Pons (tissue), 1 donor: Measurements from ENCODE around the gene PLCD1.
"Not testable (repeated sequence)": the region's sequence is repeated elsewhere in the genome, so short reads cannot be mapped to it uniquely, and the experiment has no call there.

Source experiments
- DNase-seq: peaks from one replicate; pipeline ENCODE4 v3.0.0-alpha.2; 2016; ENCODE audit warnings: low spot score

PLCD1 gene

GRCh38 chr3:38036906-38037305 is 7.5 kb upstream of the PLCD1 start:
- DNase-seq = no peak

GRCh38 chr3:38036286-38036685 is 6.8 kb upstream of the PLCD1 start:
- no peak for DNase-seq

GRCh38 chr3:38034335-38034734 is 4.9 kb upstream of the PLCD1 start:
- not testable (repeated sequence) for DNase-seq

- DNase-seq = not testable (repeated sequence)
These were observed 4.1 kb upstream of the PLCD1 start for GRCh38 chr3:38033586-38033985.

GRCh38 chr3:38032328-38032865 is 3.0 kb upstream of the PLCD1 start:
- DNase-seq = no peak

GRCh38 chr3:38031022-38031994 is 1.9 kb upstream of the PLCD1 start:
- DNase-seq = no peak

- no peak for DNase-seq
These were observed 932 bp upstream of the PLCD1 start for GRCh38 chr3:38030126-38031021.

GRCh38 chr3:38028621-38029361 is 651 bp downstream of the PLCD1 start:
- no peak for DNase-seq

- DNase-seq = no peak
These were observed 1.7 kb downstream of the PLCD1 start for GRCh38 chr3:38027466-38028465.

- DNase-seq = no peak
These were observed 2.6 kb downstream of the PLCD1 start for GRCh38 chr3:38026856-38027255.

- DNase-seq = no peak
These were observed 6.3 kb downstream of the PLCD1 start for GRCh38 chr3:38022896-38023709.

GRCh38 chr3:38022301-38022700 is 7.1 kb downstream of the PLCD1 start:
- DNase-seq = no peak

GRCh38 chr3:38021196-38021595 is 8.2 kb downstream of the PLCD1 start:
- DNase-seq = no peak

- DNase-seq = no peak
These were observed 9.1 kb downstream of the PLCD1 start for GRCh38 chr3:38020342-38020726.

GRCh38 chr3:38019658-38020341 is 9.6 kb downstream of the PLCD1 start:
- no peak for DNase-seq

GRCh38 chr3:38018296-38019266 is 10.9 kb downstream of the PLCD1 start:
- DNase-seq = no peak

- DNase-seq = no peak
These were observed 11.8 kb downstream of the PLCD1 start for GRCh38 chr3:38017445-38018295.
